ENCODE measurements around the gene FRMD4A. TPM values are rescaled to one million over a fixed set of nuclear protein-coding genes. Genes with fewer than 3 reads are reported as not detected.

The FRMD4A gene
- polyA plus RNA-seq, 1 of the 3 experiments (the other 2 are of a cell fraction), result 37.7 TPM

DNA sequence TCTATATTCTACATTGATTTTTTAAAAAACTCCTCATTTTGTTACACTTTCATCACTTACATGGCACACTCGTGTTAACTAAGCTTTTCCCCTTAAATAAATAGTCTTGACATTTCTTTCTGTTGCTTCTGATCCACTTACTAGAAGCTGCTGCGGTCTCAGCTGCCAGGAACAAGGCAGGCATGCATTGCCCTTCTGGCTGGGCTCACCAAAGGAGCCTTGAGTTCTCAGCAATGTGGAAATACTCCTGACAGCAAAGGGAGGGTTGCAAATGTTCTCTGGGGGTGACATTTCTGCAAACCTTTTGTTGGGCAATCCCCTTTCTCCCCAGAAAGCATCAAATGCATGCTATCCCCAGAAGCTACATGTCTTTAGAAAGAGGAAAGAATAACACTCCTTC lies 393.9 kb downstream of the FRMD4A start (continued):
- TF ChIP-seq, protein P1, sequence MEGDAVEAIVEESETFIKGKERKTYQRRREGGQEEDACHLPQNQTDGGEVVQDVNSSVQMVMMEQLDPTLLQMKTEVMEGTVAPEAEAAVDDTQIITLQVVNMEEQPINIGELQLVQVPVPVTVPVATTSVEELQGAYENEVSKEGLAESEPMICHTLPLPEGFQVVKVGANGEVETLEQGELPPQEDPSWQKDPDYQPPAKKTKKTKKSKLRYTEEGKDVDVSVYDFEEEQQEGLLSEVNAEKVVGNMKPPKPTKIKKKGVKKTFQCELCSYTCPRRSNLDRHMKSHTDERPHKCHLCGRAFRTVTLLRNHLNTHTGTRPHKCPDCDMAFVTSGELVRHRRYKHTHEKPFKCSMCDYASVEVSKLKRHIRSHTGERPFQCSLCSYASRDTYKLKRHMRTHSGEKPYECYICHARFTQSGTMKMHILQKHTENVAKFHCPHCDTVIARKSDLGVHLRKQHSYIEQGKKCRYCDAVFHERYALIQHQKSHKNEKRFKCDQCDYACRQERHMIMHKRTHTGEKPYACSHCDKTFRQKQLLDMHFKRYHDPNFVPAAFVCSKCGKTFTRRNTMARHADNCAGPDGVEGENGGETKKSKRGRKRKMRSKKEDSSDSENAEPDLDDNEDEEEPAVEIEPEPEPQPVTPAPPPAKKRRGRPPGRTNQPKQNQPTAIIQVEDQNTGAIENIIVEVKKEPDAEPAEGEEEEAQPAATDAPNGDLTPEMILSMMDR (IDR thresholded peaks at IDR 0.05), result no peak
- TF ChIP-seq NFIC (IDR thresholded peaks at IDR 0.05; ENCODE audit: borderline replicate concordance), result no peak

DNA sequence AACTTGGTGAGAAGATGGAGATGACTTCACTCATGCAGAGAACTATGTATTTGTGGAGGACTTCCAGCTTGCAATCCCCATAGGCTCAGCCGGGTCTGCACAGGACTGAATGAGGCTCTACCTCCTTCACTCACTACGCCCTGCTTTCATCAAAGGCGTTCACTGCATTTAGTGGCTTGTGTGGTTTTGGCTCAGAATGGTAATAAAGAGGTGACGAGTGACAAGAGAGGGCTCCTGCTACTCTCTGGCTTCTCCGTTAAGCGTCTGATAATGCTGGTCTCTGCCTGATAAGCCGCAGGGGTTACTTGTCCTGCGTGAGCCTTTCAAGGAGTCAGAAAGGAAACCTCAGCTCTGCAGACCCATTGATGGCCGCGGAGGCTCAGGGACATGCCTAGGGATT lies 400.6 kb downstream of the FRMD4A start:
- DNase-seq, result no peak
- Histone ChIP-seq H2AFZ (ENCODE audit: low read depth) (no peak overlapping the region), H3K4me2 (no peak overlapping the region), H3F3A (replicated peaks; ENCODE audit: insufficient read depth) (peaks cover 13% of the 10 kb centered on the region), H3K27me3 (ENCODE audit: insufficient read depth) (no peaks in the 10 kb centered on the region), H3K4me1 (ENCODE audit: control insufficient read depth in 1 of 2, insufficient read depth in 2 of 2, low read depth in 1 of 2, low read length in 1 of 2) (peaks cover 0 to 9% of the 10 kb centered on the region in 2 experiments; a peak in 2 of 4 replicates), H3K4me3 (ENCODE audit: low read depth in 2 of 2, low read length in 1 of 2) (no peak overlapping the region), H3K9ac (no peak overlapping the region), H3K27ac (ENCODE audit: low read depth in 2 of 2, low read length in 1 of 2) (no peak overlapping the region), H3K79me2 (ENCODE audit: insufficient read depth) (peaks cover 4% of the 10 kb centered on the region; the same call in 1 of the 2 replicates), H4K20me1 (ENCODE audit: insufficient read depth) (no peaks in the 10 kb centered on the region), H3K9me3 (no peaks in the 10 kb centered on the region), H3K9me2 (no peaks in the 10 kb centered on the region), H3K36me3 (replicated peaks in 1 of 2; ENCODE audit: control insufficient read depth in 1 of 2, insufficient read depth in 2 of 2, low read length in 1 of 2) (peaks cover 0 to 5% of the 10 kb centered on the region in 2 experiments)
- no peak for TF ChIP-seq MEF2A (IDR thresholded peaks at IDR 0.05; ENCODE audit: borderline replicate concordance, low read depth)
- no peak for TF ChIP-seq RCOR1 (IDR thresholded peaks at IDR 0.05; ENCODE audit: low read length)
- no peak for TF ChIP-seq YY1 (IDR thresholded peaks at IDR 0.05; ENCODE audit: low read depth)
- TF ChIP-seq, protein P2, sequence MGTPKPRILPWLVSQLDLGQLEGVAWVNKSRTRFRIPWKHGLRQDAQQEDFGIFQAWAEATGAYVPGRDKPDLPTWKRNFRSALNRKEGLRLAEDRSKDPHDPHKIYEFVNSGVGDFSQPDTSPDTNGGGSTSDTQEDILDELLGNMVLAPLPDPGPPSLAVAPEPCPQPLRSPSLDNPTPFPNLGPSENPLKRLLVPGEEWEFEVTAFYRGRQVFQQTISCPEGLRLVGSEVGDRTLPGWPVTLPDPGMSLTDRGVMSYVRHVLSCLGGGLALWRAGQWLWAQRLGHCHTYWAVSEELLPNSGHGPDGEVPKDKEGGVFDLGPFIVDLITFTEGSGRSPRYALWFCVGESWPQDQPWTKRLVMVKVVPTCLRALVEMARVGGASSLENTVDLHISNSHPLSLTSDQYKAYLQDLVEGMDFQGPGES (IDR thresholded peaks at IDR 0.05; ENCODE audit: low read depth, low read length), result no peak
- TF ChIP-seq TEAD4 (IDR thresholded peaks at IDR 0.05; ENCODE audit: borderline replicate concordance, insufficient read depth), result no peak
- TF ChIP-seq ELF1 (IDR thresholded peaks at IDR 0.05), result no peak
- TF ChIP-seq EP300 (IDR thresholded peaks at IDR 0.05; ENCODE audit: borderline replicate concordance in 1 of 2, low read depth in 1 of 2, low read length in 1 of 2), result no peak
- TF ChIP-seq MXI1 (IDR thresholded peaks at IDR 0.05; ENCODE audit: low read depth, low read length), result no peak
- TF ChIP-seq RFX5 (IDR thresholded peaks at IDR 0.05; ENCODE audit: low read length), result no peak
- no peak for TF ChIP-seq TAF1 (IDR thresholded peaks at IDR 0.05; ENCODE audit: borderline replicate concordance, low read depth, low read length)
- TF ChIP-seq POLR2AphosphoS5 (IDR thresholded peaks at IDR 0.05; ENCODE audit: low read depth, low read length), result no peak
- TF ChIP-seq, protein P3, sequence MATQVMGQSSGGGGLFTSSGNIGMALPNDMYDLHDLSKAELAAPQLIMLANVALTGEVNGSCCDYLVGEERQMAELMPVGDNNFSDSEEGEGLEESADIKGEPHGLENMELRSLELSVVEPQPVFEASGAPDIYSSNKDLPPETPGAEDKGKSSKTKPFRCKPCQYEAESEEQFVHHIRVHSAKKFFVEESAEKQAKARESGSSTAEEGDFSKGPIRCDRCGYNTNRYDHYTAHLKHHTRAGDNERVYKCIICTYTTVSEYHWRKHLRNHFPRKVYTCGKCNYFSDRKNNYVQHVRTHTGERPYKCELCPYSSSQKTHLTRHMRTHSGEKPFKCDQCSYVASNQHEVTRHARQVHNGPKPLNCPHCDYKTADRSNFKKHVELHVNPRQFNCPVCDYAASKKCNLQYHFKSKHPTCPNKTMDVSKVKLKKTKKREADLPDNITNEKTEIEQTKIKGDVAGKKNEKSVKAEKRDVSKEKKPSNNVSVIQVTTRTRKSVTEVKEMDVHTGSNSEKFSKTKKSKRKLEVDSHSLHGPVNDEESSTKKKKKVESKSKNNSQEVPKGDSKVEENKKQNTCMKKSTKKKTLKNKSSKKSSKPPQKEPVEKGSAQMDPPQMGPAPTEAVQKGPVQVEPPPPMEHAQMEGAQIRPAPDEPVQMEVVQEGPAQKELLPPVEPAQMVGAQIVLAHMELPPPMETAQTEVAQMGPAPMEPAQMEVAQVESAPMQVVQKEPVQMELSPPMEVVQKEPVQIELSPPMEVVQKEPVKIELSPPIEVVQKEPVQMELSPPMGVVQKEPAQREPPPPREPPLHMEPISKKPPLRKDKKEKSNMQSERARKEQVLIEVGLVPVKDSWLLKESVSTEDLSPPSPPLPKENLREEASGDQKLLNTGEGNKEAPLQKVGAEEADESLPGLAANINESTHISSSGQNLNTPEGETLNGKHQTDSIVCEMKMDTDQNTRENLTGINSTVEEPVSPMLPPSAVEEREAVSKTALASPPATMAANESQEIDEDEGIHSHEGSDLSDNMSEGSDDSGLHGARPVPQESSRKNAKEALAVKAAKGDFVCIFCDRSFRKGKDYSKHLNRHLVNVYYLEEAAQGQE (IDR thresholded peaks at IDR 0.05; ENCODE audit: low read depth, low read length), result no peak
- TF ChIP-seq, protein P4, sequence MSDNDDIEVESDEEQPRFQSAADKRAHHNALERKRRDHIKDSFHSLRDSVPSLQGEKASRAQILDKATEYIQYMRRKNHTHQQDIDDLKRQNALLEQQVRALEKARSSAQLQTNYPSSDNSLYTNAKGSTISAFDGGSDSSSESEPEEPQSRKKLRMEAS (IDR thresholded peaks at IDR 0.05; ENCODE audit: low read depth), result no peak
- TF ChIP-seq FOSL2 (IDR thresholded peaks at IDR 0.05; ENCODE audit: borderline replicate concordance, low read depth), result no peak
- no peak for TF ChIP-seq FOXM1 (IDR thresholded peaks at IDR 0.05; ENCODE audit: low read depth)
- TF ChIP-seq SMC3 (IDR thresholded peaks at IDR 0.05; ENCODE audit: low read depth, low read length), result no peak
- ChIA-PET POLR2A (no interaction called here), CTCF (interaction anchor here (0.6 to 1.2 kb wide), 4 partner anchors 9 to 155 kb away, joined by 3 to 4 read pairs (median 4); no protein-coding TSS in a partner anchor)
- WGBS (ENCODE audit: low lambda C conversion rate), result 71% methylated on average over 10 of the region's 10 CpGs
